Measurements from ENCODE around the gene TMEM127.

- TF ChIP-seq POLR2AphosphoS5 (IDR thresholded peaks at IDR 0.05) (no peak), POLR2A (IDR thresholded peaks at IDR 0.05) (no peak)
These were observed 40.7 kb downstream of the TMEM127 start for GRCh38 chr2:96225016-96225533.
